Stimulated activated naive CD8-positive, alpha-beta T cell treated with anti-CD3 and anti-CD28 coated beads, Interleukin-15, Interleukin-2, amounts not matched to agents 100 U/mL and 50 U/mL, for 24 hours (primary cell): ENCODE results near the gene GALNT11.

Experiments
- ATAC-seq: fragments of 150-1000 bp; cut with Tn5 transposase; one replicate; pipeline ENCODE4 v1.10.0; 2021
- DNase-seq: peaks from one replicate; pipeline ENCODE4 v3.0.0; 2021

Gene GALNT11

DNA sequence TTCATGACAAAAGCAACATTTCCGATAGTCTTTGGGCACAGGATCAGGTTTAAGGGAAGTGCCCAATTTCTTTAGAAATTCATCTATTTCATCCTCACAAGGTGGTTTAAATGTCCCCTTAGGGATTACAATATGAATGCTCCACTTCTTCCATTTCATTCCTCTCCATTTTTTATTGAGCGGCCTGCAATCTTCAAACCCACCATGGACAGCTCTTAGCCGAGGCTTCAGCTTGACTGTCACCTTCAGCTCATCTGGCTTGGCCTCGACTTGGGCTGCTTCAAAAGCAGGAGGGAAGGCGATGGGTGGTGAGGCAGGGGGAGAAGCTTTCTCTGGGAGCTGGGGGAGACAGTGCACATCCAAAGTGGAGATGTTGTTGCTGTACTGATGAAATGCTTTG, 123.2 kb downstream of the GALNT11 start:
- ATAC-seq (no peak), DNase-seq (no peak)

DNA sequence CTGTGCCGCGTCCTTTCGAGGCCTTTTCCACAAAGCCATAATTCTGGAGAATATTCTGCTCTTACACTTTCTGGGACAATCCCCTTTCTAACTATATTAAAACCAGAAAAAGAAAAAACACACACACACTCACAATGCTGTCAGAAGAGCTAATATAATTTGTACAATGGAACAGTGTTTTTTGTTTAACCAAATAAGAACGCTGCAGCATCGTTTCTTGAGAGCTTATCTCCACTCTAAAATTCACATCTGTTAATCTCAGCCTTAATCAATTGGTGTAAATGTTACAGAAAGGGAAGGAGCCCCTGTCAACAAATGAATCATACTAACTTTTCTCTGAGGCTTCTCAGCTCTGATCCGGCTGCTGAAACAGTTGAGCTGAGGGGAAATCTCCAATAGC, 123.9 kb downstream of the GALNT11 start:
- ATAC-seq, result no peak

GRCh38 chr7:152152267-152152666, 126.8 kb downstream of the GALNT11 start:
- DNase-seq (no peak), ATAC-seq (no peak)

More for the DNA sequence above, 123.9 kb downstream of the GALNT11 start:
- DNase-seq, result no peak

- peak; percentile 86 for ATAC-seq
- no peak for DNase-seq
Observed at GRCh38 chr7:152158801-152159587, 133.5 kb downstream of the GALNT11 start.

GRCh38 chr7:152161171-152161570, 135.7 kb downstream of the GALNT11 start:
- ATAC-seq, result no peak
- DNase-seq, result no peak

GRCh38 chr7:152162287-152162686, 136.8 kb downstream of the GALNT11 start:
- no peak for ATAC-seq

More at GRCh38 chr7:152162287-152162686, 136.8 kb downstream of the GALNT11 start:
- no peak for DNase-seq
